ENCODE measurements around the gene MSANTD4.

DNA sequence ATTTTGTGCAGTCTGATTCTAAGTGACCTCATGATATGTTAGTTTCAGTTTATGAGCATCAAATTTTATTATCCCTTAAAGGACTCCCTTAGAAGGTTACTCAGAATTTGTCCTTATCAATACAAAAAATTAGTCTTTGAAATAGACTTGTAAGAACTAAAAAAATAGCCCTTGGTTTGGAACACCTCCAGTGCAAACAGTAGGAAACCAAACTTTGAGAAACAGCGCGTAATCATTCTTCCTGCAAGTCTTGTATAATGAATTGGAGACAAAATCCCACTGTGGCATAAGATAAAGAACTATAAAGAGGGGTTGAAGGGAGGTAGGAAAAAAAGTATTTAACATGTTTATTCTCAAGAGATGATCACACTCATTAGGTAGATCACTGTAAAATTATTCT, 10.8 kb upstream of the MSANTD4 start:
- no peak for TF ChIP-seq CTCF (IDR thresholded peaks at IDR 0.05; ENCODE audit: low read length)
- no peak for TF ChIP-seq EZH2phosphoT487 (IDR thresholded peaks at IDR 0.05; ENCODE audit: low read length)
- TF ChIP-seq EZH2 (optimal IDR thresholded peaks at IDR 0.05; ENCODE audit: low read depth, low read length): no peak

All from MM.1S (cell line).